Trophoblast cell (in vitro differentiated cells and primary cell): Measurements from ENCODE around the gene LRBA.

ENCODE experiments used
- DNase-seq, 2 donors: peaks; one replicate each; pipeline ENCODE4 v3.0.0-alpha.2; 2016
- H2AFZ ChIP-seq: 2 replicates; pipeline ENCODE4 v1.6.1; 2013; ENCODE audit warnings: low read length, moderate library complexity, mild to moderate bottlenecking; ENCODE audit not compliant: insufficient read depth, poor library complexity
- H2AK5ac ChIP-seq: 2 replicates; pipeline ENCODE4 v1.6.1; 2013; ENCODE audit warnings: mild to moderate bottlenecking, low read length
- H2BK120ac ChIP-seq: 2 replicates; pipeline ENCODE4 v1.6.1; 2013; ENCODE audit warnings: low read length, mild to moderate bottlenecking, moderate library complexity; ENCODE audit not compliant: insufficient read depth, poor library complexity
- H2BK12ac ChIP-seq: 2 replicates; pipeline ENCODE4 v1.6.1; 2013; ENCODE audit warnings: mild to moderate bottlenecking, low read length, moderate library complexity
- H2BK5ac ChIP-seq: 2 replicates; pipeline ENCODE4 v1.6.1; 2013; ENCODE audit warnings: low read length, low read depth, moderate library complexity, mild to moderate bottlenecking; ENCODE audit not compliant: poor library complexity
- H3K14ac ChIP-seq: 2 replicates; pipeline ENCODE4 v1.6.1; 2013; ENCODE audit warnings: mild to moderate bottlenecking, low read length
- H3K18ac ChIP-seq: 2 replicates; pipeline ENCODE4 v1.6.1; 2013; ENCODE audit warnings: mild to moderate bottlenecking, low read length
- H3K23ac ChIP-seq: 2 replicates; pipeline ENCODE4 v1.6.1; 2013; ENCODE audit warnings: low read length
- H3K27ac ChIP-seq: 2 replicates; pipeline ENCODE4 v1.5.1; 2013; ENCODE audit warnings: low read depth, mild to moderate bottlenecking, inconsistent platforms, low read length, moderate library complexity
- H3K27me3 ChIP-seq: 2 replicates; pipeline ENCODE4 v1.6.1; 2013; ENCODE audit warnings: inconsistent platforms, mild to moderate bottlenecking, low read length, moderate library complexity; ENCODE audit not compliant: insufficient read depth
- H3K36me3 ChIP-seq, 2 experiments: 1 replicate in 1 of 2; 2 replicates in 1 of 2; pipeline ENCODE4 v1.6.1; 2013; ENCODE audit warnings: low read length in 2 of 2, mild to moderate bottlenecking in 2 of 2, moderate library complexity in 1 of 2; ENCODE audit not compliant: insufficient read depth in 2 of 2, control insufficient read depth in 1 of 2
- H3K4ac ChIP-seq: 2 replicates; pipeline ENCODE4 v1.6.1; 2013; ENCODE audit warnings: low read depth, mild to moderate bottlenecking, low read length, moderate library complexity
- H3K4me1 ChIP-seq, 2 experiments: 1 replicate in 1 of 2; 2 replicates in 1 of 2; pipeline ENCODE4 v1.6.1; 2013; ENCODE audit warnings: low read length in 2 of 2, mild to moderate bottlenecking in 2 of 2, moderate library complexity in 1 of 2; ENCODE audit not compliant: insufficient read depth in 2 of 2, control insufficient read depth in 1 of 2
- H3K4me2 ChIP-seq: 2 replicates; pipeline ENCODE4 v1.6.1; 2013; ENCODE audit warnings: inconsistent platforms, mild to moderate bottlenecking, low read length, moderate library complexity
- H3K4me3 ChIP-seq: 2 replicates; pipeline ENCODE4 v1.5.1; 2013; ENCODE audit warnings: mild to moderate bottlenecking, low read depth, low read length, inconsistent platforms
- H3K79me1 ChIP-seq: one replicate; pipeline ENCODE4 v1.6.1; 2013; ENCODE audit warnings: low read length
- H3K79me2 ChIP-seq: 2 replicates; pipeline ENCODE4 v1.6.1; 2013; ENCODE audit warnings: low read length, mild to moderate bottlenecking; ENCODE audit not compliant: control insufficient read depth, insufficient read depth, poor library complexity
- H3K9ac ChIP-seq: 2 replicates; pipeline ENCODE4 v1.6.1; 2013; ENCODE audit warnings: mild to moderate bottlenecking, low read length
- H3K9me3 ChIP-seq: 2 replicates; pipeline ENCODE4 v1.6.1; 2013; ENCODE audit warnings: low read depth, mild to moderate bottlenecking, control low read depth, inconsistent platforms, low read length; ENCODE audit not compliant: insufficient read depth
- H4K12ac ChIP-seq: 2 replicates; pipeline ENCODE4 v1.6.1; 2013; ENCODE audit warnings: low read depth, mild to moderate bottlenecking, low read length, moderate library complexity
- H4K8ac ChIP-seq: 2 replicates; pipeline ENCODE4 v1.6.1; 2013; ENCODE audit warnings: low read depth, mild to moderate bottlenecking, low read length, moderate library complexity
- H4K91ac ChIP-seq: one replicate; pipeline ENCODE4 v1.6.1; 2013; ENCODE audit warnings: low read depth, mild to moderate bottlenecking, low read length, moderate library complexity
- WGBS: extraction: QIAGEN DNeasy Blood & Tissue Kit; methylation state at CpG from one replicate; pipeline ENCODE4 v1.1.7; 2013; ENCODE audit warnings: missing lambda C conversion rate; ENCODE audit not compliant: insufficient read length, insufficient coverage; ENCODE audit errors: extremely low coverage; 5-methylcytosine and 5-hydroxymethylcytosine counted together

The LRBA gene

GRCh38 chr4:150773729-150774449, 241.2 kb downstream of the LRBA start:
- H3K36me3 ChIP-seq = no peaks in the 10 kb centered on the region
- no peak overlapping the region for H3K4me2 ChIP-seq
- H3K79me2 ChIP-seq = no peaks in the 10 kb centered on the region
- H4K12ac ChIP-seq = no peak overlapping the region
- WGBS = no CpG with 5 or more reads among the region's 5 CpGs
- no peak for DNase-seq
- H2AFZ ChIP-seq = no peak overlapping the region
- no peaks in the 10 kb centered on the region for H3K27me3 ChIP-seq
- no peak overlapping the region for H3K4me3 ChIP-seq
- no peak overlapping the region for H3K27ac ChIP-seq
- H2BK120ac ChIP-seq = no peak overlapping the region
- H3K9me3 ChIP-seq = no peaks in the 10 kb centered on the region
- H4K91ac ChIP-seq = no peak overlapping the region
- H3K9ac ChIP-seq = no peak overlapping the region
- no peak overlapping the region for H2AK5ac ChIP-seq
- H3K79me1 ChIP-seq = no peaks in the 10 kb centered on the region
- no peak overlapping the region for H3K18ac ChIP-seq
- H3K4me1 ChIP-seq = no peaks in the 10 kb centered on the region
- no peak overlapping the region for H3K4ac ChIP-seq
- no peak overlapping the region for H3K14ac ChIP-seq
- no peak overlapping the region for H2BK5ac ChIP-seq
- no peak overlapping the region for H4K8ac ChIP-seq
- H3K23ac ChIP-seq = no peak overlapping the region
- H2BK12ac ChIP-seq = no peak overlapping the region

GRCh38 chr4:150773032-150773431, 242.1 kb downstream of the LRBA start:
- H3K27ac ChIP-seq = no peak overlapping the region
- no peaks in the 10 kb centered on the region for H3K79me2 ChIP-seq
- H3K4ac ChIP-seq = no peak overlapping the region
- H3K27me3 ChIP-seq = no peaks in the 10 kb centered on the region
- H3K4me2 ChIP-seq = no peak overlapping the region
- H4K91ac ChIP-seq = no peak overlapping the region
- H2AK5ac ChIP-seq = no peak overlapping the region
- no peak overlapping the region for H4K8ac ChIP-seq
- no peak overlapping the region for H3K23ac ChIP-seq
- H3K4me1 ChIP-seq = no peaks in the 10 kb centered on the region
- H2BK120ac ChIP-seq = no peak overlapping the region
- no peaks in the 10 kb centered on the region for H3K9me3 ChIP-seq
- no peak overlapping the region for H3K9ac ChIP-seq
- no peak for DNase-seq
- H3K36me3 ChIP-seq = no peaks in the 10 kb centered on the region
- H3K79me1 ChIP-seq = no peaks in the 10 kb centered on the region
- H2AFZ ChIP-seq = no peak overlapping the region
- no peak overlapping the region for H2BK5ac ChIP-seq
- H4K12ac ChIP-seq = no peak overlapping the region
- no peak overlapping the region for H3K18ac ChIP-seq
- H2BK12ac ChIP-seq = no peak overlapping the region
- no peak overlapping the region for H3K14ac ChIP-seq
- WGBS = no CpG with 5 or more reads among the region's 4 CpGs
- H3K4me3 ChIP-seq = no peak overlapping the region

GRCh38 chr4:150771382-150771781, 243.7 kb downstream of the LRBA start:
- Histone ChIP-seq H3K4me2 (no peak overlapping the region), H3K27ac (no peak overlapping the region), H4K12ac (no peak overlapping the region), H3K79me1 (no peaks in the 10 kb centered on the region), H2BK12ac (no peak overlapping the region), H3K79me2 (no peaks in the 10 kb centered on the region), H4K8ac (no peak overlapping the region), H3K9ac (no peak overlapping the region), H4K91ac (no peak overlapping the region), H3K18ac (no peak overlapping the region), H2AK5ac (no peak overlapping the region), H2BK120ac (no peak overlapping the region), H2BK5ac (no peak overlapping the region), H3K23ac (no peak overlapping the region), H3K36me3 (no peaks in the 10 kb centered on the region), H3K9me3 (no peaks in the 10 kb centered on the region), H3K4me3 (no peak overlapping the region), H3K4ac (no peak overlapping the region), H2AFZ (no peak overlapping the region), H3K4me1 (no peaks in the 10 kb centered on the region), H3K14ac (no peak overlapping the region), H3K27me3 (no peaks in the 10 kb centered on the region)
- no CpG with 5 or more reads among the region's 1 CpG for WGBS
- DNase-seq = no peak

- Histone ChIP-seq H2BK12ac (no peak overlapping the region), H2BK5ac (no peak overlapping the region), H3K36me3 (no peaks in the 10 kb centered on the region), H3K4me1 (no peaks in the 10 kb centered on the region), H2AFZ (no peak overlapping the region), H3K4me3 (no peak overlapping the region), H4K91ac (no peak overlapping the region), H3K23ac (no peak overlapping the region), H3K4ac (no peak overlapping the region), H3K79me2 (no peaks in the 10 kb centered on the region), H3K9me3 (no peaks in the 10 kb centered on the region), H3K27me3 (no peaks in the 10 kb centered on the region), H2AK5ac (no peak overlapping the region), H3K18ac (no peak overlapping the region), H4K8ac (no peak overlapping the region), H3K9ac (no peak overlapping the region), H3K4me2 (no peak overlapping the region), H4K12ac (no peak overlapping the region), H2BK120ac (no peak overlapping the region), H3K14ac (no peak overlapping the region), H3K27ac (no peak overlapping the region), H3K79me1 (no peaks in the 10 kb centered on the region)
- WGBS = no CpG with 5 or more reads among the region's 4 CpGs
- no peak for DNase-seq
Measured at GRCh38 chr4:150769845-150770244, 245.2 kb downstream of the LRBA start.
